GM21515 (cell line): ENCODE results near the gene TUBGCP5.

Source experiments
- ATAC-seq: cut with Tn5 transposase; IDR thresholded peaks from one replicate; pipeline ENCODE4 v1.9.1; 2021; ENCODE audit not compliant: unreplicated experiment

TUBGCP5 gene

GRCh38 chr15:22979238-22980188, 59.9 kb downstream of the TUBGCP5 start:
- peak; percentile 46 for ATAC-seq

- ATAC-seq = peak; percentile 37
Measured at GRCh38 chr15:22978691-22979237, 60.6 kb downstream of the TUBGCP5 start.

GRCh38 chr15:22974745-22975144, 64.6 kb downstream of the TUBGCP5 start:
- ATAC-seq = no peak

GRCh38 chr15:22973987-22974386, 65.4 kb downstream of the TUBGCP5 start:
- ATAC-seq = no peak

- ATAC-seq = peak; percentile 56
Measured at GRCh38 chr15:22973286-22973685, 66.1 kb downstream of the TUBGCP5 start.

DNA sequence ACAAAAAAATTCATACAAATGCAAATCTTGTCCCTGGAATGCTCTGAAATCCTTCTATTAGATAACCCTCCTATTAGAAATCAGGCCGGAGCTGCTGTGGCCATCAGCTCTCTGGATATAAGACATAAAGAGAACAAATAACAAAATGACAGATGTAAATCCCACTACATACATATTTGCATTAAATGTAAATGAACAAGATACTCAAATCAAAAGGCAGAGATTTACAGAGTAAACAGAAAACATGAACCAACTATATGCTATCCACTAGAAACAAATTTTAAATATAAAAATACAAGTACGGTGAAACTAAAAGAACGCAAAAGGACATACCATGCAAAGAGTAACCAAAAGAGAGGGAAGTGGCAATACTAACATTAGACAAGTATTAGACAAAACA, 69.9 kb downstream of the TUBGCP5 start:
- no peak for ATAC-seq

GRCh38 chr15:22968366-22968765, 71.0 kb downstream of the TUBGCP5 start:
- no peak for ATAC-seq

- ATAC-seq = no peak
Measured at GRCh38 chr15:22967084-22967770, 72.1 kb downstream of the TUBGCP5 start.

DNA sequence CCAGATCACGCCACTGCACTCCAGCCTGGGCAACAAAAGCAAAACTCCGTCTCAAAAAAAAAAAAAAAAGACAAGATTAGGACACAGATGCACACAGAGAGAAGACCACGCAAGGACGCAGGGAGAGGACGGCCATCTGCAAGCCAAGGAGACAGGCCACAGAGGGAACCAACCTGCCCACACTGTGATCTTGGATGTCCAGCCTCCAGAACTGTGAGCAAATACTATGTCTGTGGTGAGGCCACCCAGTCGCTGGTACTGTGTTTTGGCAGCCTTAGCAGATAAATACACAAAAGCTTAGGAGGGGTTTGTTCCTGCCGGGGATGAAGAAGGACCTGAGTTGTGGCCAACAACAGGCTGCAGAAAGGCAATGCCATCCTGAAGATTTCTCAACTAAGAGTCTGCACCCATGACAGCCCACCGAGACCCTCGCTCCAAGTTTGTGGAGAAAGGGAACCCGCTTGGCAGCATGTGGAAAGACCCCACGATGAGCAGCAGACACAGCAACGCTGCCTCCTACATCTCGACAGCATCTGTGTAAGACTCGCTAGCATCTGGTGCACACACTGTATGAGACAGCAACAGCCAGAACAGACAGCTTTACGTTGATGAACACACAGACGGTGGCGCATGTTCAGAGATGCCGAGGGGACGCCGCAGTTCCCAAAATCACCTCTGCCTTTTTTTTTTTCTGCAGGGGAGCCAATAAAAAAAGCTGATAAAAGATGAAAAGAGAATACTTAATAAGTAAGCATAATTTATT, 72.9 kb downstream of the TUBGCP5 start:
- no peak for ATAC-seq

DNA sequence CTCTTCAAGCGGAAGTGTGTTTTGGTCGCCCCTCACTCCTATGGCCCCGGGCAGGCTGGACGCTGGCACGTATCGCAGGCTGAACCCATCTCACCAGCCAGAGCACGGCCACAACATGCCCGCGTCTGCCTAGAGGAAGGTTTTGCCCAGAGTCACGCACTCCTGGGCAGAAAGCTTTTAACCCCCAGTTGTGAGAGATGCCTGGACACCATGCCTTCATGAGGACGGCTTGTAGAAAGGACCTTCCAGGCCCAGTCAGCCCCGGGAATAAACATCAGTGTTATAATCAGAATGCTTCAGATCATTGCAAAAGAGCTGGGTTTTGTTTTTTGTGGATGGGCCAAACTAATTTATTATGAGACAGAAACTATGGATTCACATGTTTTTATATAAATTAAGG, 75.7 kb downstream of the TUBGCP5 start:
- no peak for ATAC-seq

DNA sequence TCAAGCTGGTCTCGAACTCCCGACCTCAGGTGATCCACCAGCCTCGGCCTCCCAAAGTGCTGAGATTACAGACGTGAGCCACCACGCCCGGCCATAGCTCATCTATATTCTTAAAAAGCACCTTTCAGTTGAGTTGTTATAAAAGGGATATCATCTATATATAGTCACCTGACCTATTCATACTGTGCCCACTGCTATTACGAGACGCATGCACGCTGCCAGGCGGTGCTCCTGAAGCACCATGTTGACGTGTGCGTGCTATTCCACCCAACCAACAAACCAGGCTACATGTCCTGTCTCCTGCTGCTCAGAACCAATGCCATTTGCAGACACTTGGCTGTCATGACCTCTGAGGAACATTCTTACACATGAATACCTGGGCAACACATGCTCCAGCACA, 76.8 kb downstream of the TUBGCP5 start:
- ATAC-seq = no peak

DNA sequence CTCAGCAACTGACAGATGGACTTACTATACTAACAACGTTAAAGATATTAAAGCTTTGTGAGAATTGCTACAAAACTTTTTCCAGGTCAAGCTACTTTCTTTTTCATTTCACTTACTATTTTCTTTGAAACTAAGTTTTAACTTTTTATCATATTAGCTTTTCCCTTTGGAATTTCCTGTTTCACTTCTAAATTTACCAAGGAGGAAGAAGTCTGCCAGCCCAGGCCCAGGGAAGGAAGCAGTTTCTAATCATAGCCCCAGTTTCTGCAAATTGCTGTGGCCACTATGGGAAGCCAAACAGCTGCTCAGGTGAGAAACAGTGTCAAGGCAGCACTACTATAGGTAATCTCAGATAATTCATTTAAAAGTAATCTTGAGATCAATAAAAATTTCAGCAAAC, 77.6 kb downstream of the TUBGCP5 start:
- ATAC-seq = no peak

DNA sequence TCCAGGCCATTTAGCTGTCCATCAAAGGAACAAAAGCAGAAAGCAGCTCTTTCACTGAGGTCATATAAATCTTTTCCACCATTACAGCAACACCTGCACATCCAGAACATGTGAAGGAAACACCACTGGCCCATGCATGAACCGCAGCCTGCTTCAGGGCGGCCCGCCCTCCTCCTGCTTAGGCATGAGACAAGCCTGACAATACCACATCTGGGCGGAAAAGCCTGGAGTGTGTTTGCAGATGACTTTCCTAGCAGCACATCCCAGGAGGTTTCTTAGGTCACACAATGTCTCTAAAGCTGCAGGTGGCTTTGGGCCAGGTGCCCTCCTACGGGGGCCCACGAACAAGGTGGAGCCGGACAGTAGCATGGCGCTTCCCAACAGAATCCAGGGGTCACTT, 78.8 kb downstream of the TUBGCP5 start:
- ATAC-seq = no peak

GRCh38 chr15:22960126-22960525, 79.2 kb downstream of the TUBGCP5 start:
- no peak for ATAC-seq

DNA sequence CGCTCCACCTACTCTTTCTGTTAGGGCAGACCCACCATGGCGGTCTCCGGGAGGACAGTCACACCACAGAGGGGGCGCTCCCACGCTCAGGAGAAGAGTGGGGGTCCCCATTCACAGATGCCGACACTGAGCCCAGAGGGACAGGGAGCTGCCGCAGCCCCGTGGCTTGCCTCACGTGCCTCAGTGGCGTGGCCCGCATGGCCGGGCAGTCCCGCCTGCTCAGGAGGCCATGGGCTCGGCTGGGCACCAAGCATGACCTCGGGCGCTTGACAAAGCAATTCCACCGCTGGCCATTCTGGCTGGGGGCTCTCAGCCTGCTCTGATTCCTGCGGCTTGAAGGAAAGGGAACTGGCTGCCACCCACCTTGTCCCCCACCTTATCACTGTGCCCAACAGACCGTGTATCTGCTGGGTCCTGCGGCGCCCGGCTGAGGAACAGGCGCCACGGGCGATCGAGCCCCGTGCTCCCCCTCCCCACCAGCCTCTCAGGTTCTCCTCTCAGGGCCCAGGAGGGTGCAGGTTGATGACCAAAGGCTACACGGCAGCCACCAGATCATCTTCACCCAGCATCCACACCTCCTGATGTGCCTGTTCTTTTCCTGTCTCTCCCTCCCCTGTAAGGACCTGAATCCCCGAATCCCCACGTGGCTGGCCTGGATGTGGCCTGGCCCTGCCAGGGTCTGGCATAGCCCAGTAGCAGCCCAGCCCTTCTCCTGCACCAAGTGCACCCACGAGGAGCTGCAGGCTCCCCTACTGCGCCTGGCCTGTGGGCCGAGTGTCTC, 79.9 kb downstream of the TUBGCP5 start:
- no peak for ATAC-seq

GRCh38 chr15:22958487-22959280, 80.7 kb downstream of the TUBGCP5 start:
- ATAC-seq = no peak

DNA sequence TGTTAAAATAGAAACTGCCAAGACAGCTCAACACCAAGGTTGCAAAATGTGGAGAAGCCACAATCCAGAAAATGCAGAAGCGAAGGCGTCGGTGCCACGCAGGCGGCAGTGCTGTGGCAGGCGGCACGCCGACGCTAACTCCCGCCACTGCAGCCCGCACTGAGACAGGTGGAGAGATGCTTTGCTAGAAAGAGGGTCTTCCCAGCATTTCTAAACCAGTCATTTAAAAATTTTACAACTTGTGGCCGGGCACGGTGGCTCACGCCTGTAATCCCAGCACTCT, 82.5 kb downstream of the TUBGCP5 start:
- no peak for ATAC-seq

DNA sequence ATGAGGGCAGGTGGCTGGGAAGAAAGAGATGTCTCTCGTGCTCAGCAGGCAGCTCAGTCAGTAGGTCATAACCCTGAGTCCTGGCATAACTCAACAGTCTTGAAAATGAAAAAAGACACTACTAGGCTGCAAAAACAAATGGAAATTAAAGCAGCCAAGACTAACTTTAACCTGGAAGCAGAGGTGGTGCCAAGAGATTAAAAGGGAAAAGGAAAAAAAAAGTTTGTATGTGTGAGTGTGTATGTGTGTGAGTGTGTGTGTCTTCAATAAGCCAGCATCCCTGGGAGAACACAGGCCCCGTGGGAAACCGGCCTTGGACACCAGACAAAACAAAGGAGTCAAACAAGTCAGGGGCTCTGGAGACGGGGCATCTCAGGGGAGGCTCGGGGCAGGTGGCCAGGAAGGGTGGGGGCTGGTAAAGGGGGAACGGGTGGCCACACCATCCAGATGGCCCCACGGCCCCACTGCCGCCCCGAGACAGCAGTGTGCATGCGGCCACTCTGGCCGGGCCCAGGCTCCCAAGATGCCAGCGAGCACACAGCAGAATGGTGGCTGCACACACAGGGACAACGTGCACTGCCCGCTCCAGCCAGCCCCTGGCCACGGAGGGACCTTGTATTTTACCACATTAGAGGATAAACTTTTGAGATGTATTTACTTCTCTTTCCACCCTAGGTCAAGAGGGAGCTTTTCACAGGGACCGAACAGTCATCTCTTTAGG, 83.0 kb downstream of the TUBGCP5 start:
- ATAC-seq = no peak

GRCh38 chr15:22955544-22956119, 83.7 kb downstream of the TUBGCP5 start:
- ATAC-seq = no peak
